Fibroblast of lung (primary cell): ENCODE measurements around the gene TRAPPC2L. TPM values are rescaled to one million over a fixed set of nuclear protein-coding genes. Genes with fewer than 3 reads are reported as not detected.

Source experiments
- DNase-seq, 2 donors: peaks; one replicate each; pipeline versions ENCODE4 v3.0.0 to v3.0.0-alpha.2; 2010; ENCODE audit warnings: low read depth in 2 of 2
- H2AFZ ChIP-seq: 2 replicates; pipeline ENCODE4 v1.5.1; 2012; ENCODE audit warnings: low read length, control low read depth, inconsistent platforms
- H3K27ac ChIP-seq: 2 replicates; pipeline ENCODE4 v1.5.1; 2011; ENCODE audit warnings: low read length, control low read depth; ENCODE audit not compliant: insufficient read depth
- H3K27me3 ChIP-seq: 2 replicates; pipeline ENCODE4 v1.5.1; 2011; ENCODE audit warnings: mild to moderate bottlenecking, low read length; ENCODE audit not compliant: control insufficient read depth, insufficient read depth
- H3K36me3 ChIP-seq: 2 replicates; pipeline ENCODE4 v1.5.1; 2011; ENCODE audit warnings: low read length; ENCODE audit not compliant: control insufficient read depth, insufficient read depth
- H3K4me1 ChIP-seq: 2 replicates; pipeline ENCODE4 v1.5.1; 2011; ENCODE audit warnings: low read length; ENCODE audit not compliant: control insufficient read depth, insufficient read depth; ENCODE audit errors: extremely low read depth
- H3K4me2 ChIP-seq: 2 replicates; pipeline ENCODE4 v1.5.1; 2011; ENCODE audit warnings: low read length, control low read depth; ENCODE audit not compliant: insufficient read depth; ENCODE audit errors: extremely low read depth
- H3K4me3 ChIP-seq, 4 experiments: fragments of 200-600 bp in 1 of 4; sonication (generic) in 1 of 4; replicated peaks in 1 of 4; 2 replicates each; pipeline ENCODE4 v1.5.1; 2011 to 2016; ENCODE audit warnings: low read length in 4 of 4, low read depth in 3 of 4, mild to moderate bottlenecking in 3 of 4, control low read depth in 2 of 4, inconsistent platforms in 1 of 4, mixed read lengths in 1 of 4; ENCODE audit not compliant: insufficient read depth in 1 of 4; ENCODE audit errors: control extremely low read depth in 1 of 4
- H3K79me2 ChIP-seq: 2 replicates; pipeline ENCODE4 v1.5.1; 2012; ENCODE audit warnings: mild to moderate bottlenecking, low read length, inconsistent platforms; ENCODE audit not compliant: control insufficient read depth, insufficient read depth
- H3K9ac ChIP-seq: 2 replicates; pipeline ENCODE4 v1.5.1; 2011; ENCODE audit warnings: mild to moderate bottlenecking, low read length, control low read depth; ENCODE audit not compliant: insufficient read depth
- H3K9me3 ChIP-seq: 2 replicates; pipeline ENCODE4 v1.5.1; 2012; ENCODE audit warnings: low read depth, low read length; ENCODE audit not compliant: control insufficient read depth, insufficient read depth
- H4K20me1 ChIP-seq: 2 replicates; pipeline ENCODE4 v1.5.1; 2011; ENCODE audit warnings: low read length; ENCODE audit not compliant: control insufficient read depth, insufficient read depth; ENCODE audit errors: extremely low read depth
- CTCF ChIP-seq, 2 donors: IDR thresholded peaks in 1 of 2; conservative IDR thresholded peaks in 1 of 2; 1 replicate in 1 of 2; 2 replicates in 1 of 2; pipeline ENCODE4 v1.5.1; 2011 to 2012; ENCODE audit warnings: low read length in 2 of 2, control low read depth in 1 of 2, inconsistent platforms in 1 of 2, low read depth in 1 of 2, mild to moderate bottlenecking in 1 of 2
- EZH2 ChIP-seq: IDR thresholded peaks from 2 replicates; pipeline ENCODE4 v1.5.1; 2012; ENCODE audit warnings: low read length, control low read depth, mild to moderate bottlenecking; ENCODE audit errors: missing control alignments
- polyA plus RNA-seq, 2 donors: library from polyadenylated mRNA; depleted of rRNA in 1 of 2; stranded (reverse) in 1 of 2; unstranded in 1 of 2; fragments of >200 nt; gene quantifications; 2 replicates each; pipeline ENCODE4 v1.2.1, GENCODE V29; 2011 to 2012; ENCODE audit warnings: missing spikeins in 1 of 2
- total RNA-seq: library from RNA; depleted of rRNA; stranded (reverse); fragments of >200 nt; gene quantifications from 2 replicates; pipeline ENCODE4 v1.2.1, GENCODE V29; 2014

TRAPPC2L gene
- total and polyA plus RNA-seq, 2 donors (not counting 1 experiment from before 2014, with no cell fraction given) = 47.7 to 63.7 TPM

- TF ChIP-seq EZH2 = no peak
- Histone ChIP-seq H3K9ac (no peak overlapping the region), H3K79me2 (no peaks in the 10 kb centered on the region), H3K27me3 (no peaks in the 10 kb centered on the region), H3K4me2 (no peak overlapping the region), H2AFZ (no peak overlapping the region), H4K20me1 (no peaks in the 10 kb centered on the region), H3K9me3 (no peaks in the 10 kb centered on the region), H3K4me1 (no peaks in the 10 kb centered on the region), H3K36me3 (peaks cover 8% of the 10 kb centered on the region), H3K4me3 (no peak overlapping the region), H3K27ac (no peak overlapping the region)
- no peak for DNase-seq
These were observed 32.5 kb upstream of the TRAPPC2L start for GRCh38 chr16:88824256-88825077.

GRCh38 chr16:88825146-88825545 lies 31.8 kb upstream of the TRAPPC2L start:
- H3K79me2 ChIP-seq = no peaks in the 10 kb centered on the region
- no peak overlapping the region for H3K27ac ChIP-seq
- no peak overlapping the region for H3K9ac ChIP-seq
- H3K4me2 ChIP-seq = no peak overlapping the region
- no peak overlapping the region for H2AFZ ChIP-seq
- H3K27me3 ChIP-seq = no peaks in the 10 kb centered on the region
- no peaks in the 10 kb centered on the region for H4K20me1 ChIP-seq
- no peak for DNase-seq
- H3K4me1 ChIP-seq = no peaks in the 10 kb centered on the region
- H3K4me3 ChIP-seq = no peak overlapping the region
- no peak for TF ChIP-seq EZH2
- TF ChIP-seq CTCF (conservative IDR thresholded peaks at IDR 0.05 in 1 of 2, IDR thresholded peaks at IDR 0.05 in 1 of 2; ENCODE audit: low read depth in 1 of 2, low read length in 2 of 2) = no peak
- H3K36me3 ChIP-seq = peaks cover 8% of the 10 kb centered on the region
- no peaks in the 10 kb centered on the region for H3K9me3 ChIP-seq

- no peak overlapping the region for H3K9ac ChIP-seq
- H3K79me2 ChIP-seq = no peaks in the 10 kb centered on the region
- no peak overlapping the region for H3K4me2 ChIP-seq
- H3K4me3 ChIP-seq = no peak overlapping the region
- no peaks in the 10 kb centered on the region for H3K9me3 ChIP-seq
- no peak overlapping the region for H3K27ac ChIP-seq
- H3K27me3 ChIP-seq = no peaks in the 10 kb centered on the region
- H3K36me3 ChIP-seq = peaks cover 4% of the 10 kb centered on the region
- no peaks in the 10 kb centered on the region for H3K4me1 ChIP-seq
- no peak for DNase-seq
- no peak overlapping the region for H2AFZ ChIP-seq
- no peaks in the 10 kb centered on the region for H4K20me1 ChIP-seq
- TF ChIP-seq CTCF (conservative IDR thresholded peaks at IDR 0.05 in 1 of 2, IDR thresholded peaks at IDR 0.05 in 1 of 2; ENCODE audit: low read depth in 1 of 2, low read length in 2 of 2) = no peak
- TF ChIP-seq EZH2 = no peak
These were observed 30.7 kb upstream of the TRAPPC2L start for GRCh38 chr16:88826070-88826840.
